GM21723 (cell line): ENCODE measurements around the gene ADAP1.
"Not testable (repeated sequence)": the region's sequence is repeated elsewhere in the genome, so short reads cannot be mapped to it uniquely, and the experiment has no call there.

Experiments
- ATAC-seq: cut with Tn5 transposase; IDR thresholded peaks from one replicate; pipeline ENCODE4 v1.9.1; 2021; ENCODE audit warnings: mild to moderate bottlenecking, moderate library complexity; ENCODE audit not compliant: unreplicated experiment

ADAP1 gene

DNA sequence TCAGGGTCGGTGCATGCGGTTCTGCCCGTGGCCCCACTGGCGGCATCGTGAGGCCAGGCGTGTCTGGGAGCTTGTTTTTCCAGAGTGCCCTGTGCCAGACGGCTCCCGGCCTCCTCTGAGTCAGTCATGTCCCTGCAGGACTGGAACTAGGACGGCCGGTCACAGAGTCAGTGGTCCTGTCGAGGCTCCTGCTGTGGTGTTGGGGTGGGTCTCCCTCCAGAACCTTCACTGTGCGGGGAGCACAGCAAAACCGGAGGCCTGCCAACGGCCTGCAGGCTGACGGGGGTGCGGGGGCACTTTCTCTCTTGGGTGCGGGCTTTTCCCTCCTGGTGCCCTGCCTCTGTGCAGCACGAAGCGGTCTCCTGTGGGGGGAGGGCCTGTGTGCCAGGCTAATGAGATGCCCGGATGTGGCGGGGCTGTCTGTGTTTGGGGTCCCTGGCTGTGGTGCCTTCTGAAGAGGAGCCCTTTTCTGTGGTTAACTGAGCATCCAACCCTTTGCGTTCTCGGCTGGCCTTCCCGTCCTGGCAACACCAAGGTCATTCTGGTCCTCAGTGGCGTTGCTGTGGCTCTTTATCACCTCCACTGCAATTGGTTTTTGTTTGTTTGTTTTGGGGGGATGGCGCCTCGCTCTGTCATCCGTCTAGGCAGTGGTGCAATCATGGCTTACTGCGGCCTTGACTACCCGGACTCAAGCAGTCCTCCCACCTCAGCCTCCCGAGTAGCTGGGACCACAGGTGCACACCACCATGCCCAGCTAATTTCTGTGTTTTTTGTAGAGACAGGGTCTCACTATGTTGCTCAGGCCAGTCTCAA, 70.1 kb downstream of the ADAP1 start:
- ATAC-seq = no peak

DNA sequence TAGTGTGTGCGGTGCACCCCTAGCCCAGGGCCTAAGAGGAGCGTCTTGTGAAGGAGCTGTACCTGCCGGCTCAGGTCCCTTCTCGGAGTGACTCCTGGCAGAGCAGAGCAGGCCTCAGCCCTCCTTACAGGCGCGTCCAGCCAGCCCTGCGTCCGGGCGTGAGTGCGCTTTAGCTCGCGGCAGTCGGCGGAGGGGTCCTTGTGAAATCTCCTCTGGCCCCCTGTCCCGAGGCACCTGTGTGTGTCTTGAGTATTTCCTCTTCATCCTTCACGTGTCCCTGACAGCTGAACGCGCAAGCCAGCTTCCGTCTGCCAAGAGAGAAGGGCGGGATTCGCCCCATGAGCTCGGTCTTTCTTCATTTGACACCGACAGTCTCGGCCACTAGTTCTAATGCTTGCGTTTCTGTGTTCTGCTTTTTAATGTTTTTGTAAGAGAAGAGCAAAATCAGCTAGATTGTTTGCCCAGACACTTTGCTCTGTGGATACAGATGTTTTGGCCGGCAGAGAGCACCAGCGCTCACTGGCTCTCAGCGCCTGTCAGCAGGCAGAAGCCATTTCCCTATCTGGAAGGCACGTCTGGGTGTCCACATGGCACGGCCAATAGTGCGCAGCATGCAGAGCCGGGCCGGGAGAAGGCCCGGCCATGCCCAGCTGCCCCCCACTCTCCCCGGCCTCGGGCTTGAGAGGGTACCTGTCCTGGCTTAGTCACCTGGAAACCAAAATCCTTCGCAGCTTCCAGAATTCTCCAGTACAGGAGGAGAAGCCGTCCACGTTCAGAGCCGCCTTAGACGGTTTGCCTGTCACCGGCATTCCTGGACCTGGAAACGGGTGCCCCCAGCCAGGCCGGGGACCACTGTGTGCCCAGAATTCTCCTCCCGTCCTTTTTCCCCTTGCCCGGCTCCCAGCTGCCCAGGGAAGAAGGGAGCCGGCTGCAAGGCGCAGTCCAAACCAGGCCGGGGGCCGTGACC, 71.1 kb downstream of the ADAP1 start:
- ATAC-seq = no peak

DNA sequence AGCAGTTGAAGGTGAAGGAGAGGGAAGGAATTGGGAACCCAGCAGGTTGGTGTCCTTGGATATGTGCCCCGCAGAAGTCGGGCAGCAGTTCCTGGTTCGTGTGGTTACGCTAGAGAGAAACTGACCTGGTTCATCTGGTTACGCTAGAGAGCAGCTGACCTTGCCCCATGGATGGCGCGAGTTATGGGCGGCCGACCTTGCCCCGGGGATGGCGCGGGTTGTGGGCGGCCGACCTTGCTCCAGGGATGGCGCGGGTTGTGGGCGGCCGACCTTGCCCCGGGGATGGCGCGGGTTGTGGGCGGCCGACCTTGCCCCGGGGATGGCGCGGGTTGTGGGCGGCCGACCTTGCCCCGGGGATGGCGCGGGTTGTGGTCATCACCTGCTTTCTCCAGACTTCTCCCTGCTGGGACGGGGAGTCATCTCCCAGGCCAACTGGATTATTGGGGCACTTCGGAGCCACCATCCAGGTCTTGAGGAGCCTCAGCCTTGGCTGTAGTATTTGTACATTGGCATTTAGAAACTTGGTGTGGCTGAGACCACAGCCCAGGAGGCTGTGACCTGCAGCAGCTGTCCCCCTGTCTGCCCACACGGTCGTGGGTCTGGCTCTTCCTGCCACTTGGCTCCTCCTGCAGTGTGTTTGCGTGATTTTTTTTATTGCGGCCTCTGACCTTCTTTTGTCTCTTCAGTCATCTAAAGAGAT, 72.0 kb downstream of the ADAP1 start:
- ATAC-seq = no peak

DNA sequence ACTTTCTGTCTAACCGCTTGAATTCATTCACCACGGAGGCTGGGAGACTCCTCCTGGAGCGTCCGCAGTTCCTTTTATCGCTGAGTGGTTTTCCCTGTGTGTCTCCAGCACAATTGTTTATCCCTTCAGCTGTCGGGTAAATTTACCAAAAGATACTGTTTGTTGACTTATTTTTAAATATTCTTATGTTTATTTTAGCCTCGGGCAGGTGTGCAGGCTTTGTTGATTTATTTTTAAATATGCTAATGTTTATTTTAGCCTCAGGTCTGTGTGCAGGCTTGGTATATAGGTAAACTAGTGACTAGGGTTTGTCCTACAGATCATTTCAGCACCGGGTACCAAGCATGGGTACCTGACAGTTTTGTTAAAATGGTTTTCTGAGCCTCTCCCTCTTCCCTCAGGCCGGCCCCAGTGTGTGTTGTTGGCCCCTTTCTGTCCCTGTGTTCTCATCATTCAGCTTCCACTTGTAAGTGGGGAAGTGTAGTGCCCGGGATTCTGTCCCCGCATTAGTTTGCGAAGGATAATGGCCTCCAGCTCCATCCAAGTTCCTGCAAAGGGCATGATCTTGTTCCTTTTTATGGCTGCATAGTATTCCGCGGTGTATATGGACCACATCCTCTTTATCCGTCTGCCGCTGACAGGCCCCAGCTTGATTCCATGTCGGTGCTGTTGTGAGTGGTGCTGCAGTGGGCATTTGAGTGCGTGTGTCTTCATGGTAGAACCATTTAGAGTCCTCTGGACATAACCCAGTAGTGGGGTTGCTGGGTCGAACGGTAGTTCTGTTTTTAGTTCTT, 72.8 kb downstream of the ADAP1 start:
- ATAC-seq = no peak

DNA sequence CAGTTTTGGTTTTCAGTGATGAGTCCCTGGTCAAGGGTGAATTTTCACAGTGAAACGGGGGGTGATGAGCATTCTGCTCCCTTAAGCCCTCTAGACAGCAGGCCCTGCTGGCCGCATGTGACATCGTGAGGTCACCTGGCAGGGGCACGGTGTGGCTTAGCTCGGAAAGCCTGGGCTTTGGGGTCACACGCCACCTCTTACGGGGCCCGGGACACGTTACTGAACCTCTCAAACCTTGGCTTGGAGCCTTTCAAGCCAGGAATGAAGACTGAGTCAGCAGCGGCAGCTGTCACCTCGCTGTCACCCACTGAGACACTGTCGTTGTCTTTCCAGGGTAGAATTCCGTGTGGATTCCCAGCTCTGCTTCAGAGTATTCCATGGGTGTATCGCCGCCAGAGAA, 74.0 kb downstream of the ADAP1 start:
- ATAC-seq = no peak

DNA sequence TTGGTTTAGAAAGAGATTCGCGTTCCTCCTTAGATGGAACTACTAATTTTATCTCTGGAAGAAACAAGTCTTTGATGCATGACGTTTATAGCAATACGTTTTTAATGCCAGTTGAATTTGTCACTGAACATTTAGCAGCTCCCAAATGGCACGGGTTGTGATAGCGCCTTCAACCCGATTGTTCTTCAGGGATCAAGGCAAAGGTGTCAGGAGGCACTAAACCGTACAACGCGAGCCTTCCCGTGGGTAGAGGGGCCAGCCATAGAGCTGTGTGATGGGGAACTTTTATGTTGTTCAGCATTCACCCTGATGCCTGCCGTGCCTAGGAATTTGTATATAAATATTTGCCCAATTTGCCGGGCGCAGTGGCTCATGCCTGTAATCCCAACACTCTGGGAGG, 74.8 kb downstream of the ADAP1 start:
- ATAC-seq = no peak

DNA sequence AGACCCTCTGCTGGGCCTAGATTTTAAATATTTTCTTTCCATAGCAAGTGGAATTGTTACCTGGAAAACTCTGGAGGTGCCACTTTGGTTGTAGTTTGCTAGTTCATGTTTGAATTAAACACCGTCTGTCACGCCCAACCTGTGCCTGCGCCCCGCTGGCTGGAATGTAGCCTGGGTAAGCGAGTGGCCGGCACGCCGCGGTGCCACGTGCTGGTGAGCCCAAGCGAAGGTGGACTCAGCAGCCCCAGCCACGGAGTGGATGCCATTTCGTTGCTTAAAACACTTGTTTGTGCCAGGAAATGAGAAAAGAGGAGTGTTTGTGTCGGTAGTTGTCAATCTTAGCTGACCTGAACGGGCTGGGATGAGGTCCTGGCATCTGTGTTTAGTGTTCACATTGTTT, 75.4 kb downstream of the ADAP1 start:
- no peak for ATAC-seq

DNA sequence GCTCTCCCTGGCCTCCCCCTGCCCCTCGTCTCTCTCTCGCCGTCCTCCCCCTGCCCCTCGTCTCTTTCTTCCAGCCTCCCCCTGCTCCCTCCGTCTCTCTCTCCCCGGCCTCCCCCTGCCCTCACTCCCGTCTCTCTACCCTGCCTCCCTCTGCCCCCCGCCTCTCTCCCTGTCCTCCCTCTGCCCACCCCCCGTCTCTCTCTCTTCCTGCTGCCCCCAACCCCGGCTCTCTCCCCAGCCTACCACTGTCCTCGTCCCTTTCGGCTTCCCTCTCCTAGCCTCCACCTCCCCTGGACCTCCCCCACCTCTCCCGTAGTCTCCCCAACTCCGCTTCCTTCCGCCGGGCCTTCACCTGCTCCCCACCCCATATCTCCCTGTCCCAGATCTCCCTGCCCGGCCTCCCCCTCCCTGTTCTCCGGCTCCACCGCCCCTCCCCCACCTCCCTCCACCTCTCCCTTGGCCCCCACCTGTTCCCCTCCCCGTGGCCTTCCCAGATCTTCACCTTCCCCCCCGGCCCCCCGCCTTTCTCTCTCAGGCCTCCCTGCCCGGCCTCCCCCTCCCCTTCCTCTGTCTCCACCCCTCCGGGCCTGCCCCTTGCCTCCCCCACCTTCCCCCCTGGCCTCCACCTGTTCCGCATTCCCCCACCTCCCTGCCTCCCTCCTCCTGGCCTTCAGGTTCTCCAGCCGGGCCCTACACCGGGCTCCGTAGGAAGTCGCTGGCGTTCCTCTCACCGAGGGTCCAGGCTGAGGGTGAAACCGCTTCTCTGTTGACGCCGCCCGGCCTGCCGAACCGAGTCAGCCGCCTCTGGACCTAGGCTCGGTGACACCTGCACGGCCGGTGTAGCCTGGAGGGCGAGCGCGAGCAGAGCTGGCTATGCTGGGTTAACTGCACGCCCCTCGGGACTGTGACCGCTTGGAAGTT, 76.9 kb downstream of the ADAP1 start:
- no peak for ATAC-seq

DNA sequence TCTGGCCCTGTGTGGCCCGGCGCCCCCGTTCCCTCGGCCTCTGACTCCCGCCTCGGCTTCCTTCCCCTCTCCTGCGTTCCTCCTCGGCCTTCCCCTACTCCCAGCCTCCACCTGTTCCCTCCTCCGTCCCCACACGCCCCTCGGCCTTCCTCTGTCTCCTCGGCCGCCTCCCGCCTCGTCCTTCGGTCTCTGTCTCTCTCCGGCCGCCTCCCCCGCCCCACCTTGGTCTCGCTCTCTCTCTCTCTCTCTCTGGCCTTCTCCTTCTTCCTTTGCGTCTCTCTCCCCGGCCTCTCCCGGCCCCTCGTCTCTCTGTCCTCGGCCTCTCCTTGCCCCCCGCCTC, 77.5 kb downstream of the ADAP1 start:
- peak; percentile 20 for ATAC-seq

DNA sequence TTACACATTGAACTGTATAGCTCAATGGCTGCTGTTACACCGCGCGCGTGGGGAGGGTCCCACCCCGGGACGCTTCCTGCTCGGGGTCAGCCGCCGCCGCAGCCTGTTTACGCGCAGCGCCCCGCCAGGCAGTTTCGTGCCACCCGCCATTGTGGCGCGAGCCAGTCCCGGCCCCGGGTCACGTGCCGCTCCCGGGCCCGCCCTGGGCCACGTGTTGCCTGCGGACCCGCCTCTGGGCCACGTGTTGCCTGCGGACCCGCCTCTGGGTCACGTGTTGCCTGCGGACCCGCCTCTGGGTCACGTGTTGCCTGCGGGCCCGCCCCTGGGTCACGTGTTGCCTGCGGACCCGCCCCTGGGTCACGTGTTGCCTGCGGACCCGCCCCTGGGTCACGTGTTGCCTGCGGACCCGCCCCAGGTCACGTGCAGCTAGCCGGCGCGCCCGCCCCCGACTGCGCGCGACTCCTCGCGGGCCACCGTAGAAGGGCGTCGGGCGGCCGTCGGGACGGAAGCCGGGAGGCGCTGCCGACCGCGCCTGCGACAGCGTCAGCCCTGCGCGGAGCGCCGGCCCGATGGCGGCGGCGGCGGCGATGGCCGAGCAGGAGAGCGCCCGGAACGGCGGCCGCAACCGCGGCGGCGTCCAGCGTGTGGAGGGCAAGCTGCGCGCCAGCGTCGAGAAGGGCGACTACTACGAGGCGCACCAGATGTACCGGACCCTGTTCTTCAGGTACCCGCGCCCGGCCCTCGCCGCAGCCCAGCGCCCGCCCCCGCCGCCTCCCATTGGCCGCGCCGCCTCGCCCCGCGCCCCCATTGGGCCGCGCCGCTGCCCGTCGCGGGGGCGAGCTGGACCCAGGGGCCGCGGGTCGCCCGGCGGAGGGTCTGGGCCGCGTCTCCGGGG, 78.2 kb downstream of the ADAP1 start, which contains the start of gene GET4:
Gene GET4 (plus strand): TSS at position 478 of the 895 bp plus-strand sequence. CDS start 92 bp downstream, at position 570.
- peak; percentile 74 for ATAC-seq

DNA sequence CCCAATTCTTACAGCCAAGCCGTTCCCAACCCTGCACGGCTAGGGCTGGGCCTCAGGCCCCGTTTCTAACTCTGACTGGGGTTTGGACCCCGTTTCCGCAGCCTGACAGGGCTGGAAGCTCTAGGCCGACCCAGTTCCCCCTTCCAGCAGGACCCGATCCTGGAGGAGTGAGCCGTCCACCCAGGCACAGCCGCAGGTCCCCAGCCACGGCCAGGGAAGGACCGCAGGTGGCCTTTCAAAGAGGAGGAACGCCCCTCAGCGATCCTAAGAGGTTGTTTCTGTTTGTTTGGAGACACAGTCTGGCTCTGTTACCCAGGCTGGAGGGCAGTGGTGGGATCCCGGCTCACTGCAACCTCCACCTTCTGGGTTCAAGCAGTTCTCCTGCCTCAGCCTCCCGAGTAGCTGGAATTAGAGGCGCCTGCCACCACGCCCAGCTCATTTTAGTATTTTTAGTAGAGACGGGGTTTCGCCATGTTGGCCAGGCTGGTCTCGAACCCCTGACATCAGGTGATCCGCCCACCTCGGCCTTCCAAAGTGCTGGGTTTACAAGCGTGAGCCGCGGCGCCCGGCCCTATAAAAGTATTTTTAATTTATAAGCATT, 78.9 kb downstream of the ADAP1 start:
- no peak for ATAC-seq

DNA sequence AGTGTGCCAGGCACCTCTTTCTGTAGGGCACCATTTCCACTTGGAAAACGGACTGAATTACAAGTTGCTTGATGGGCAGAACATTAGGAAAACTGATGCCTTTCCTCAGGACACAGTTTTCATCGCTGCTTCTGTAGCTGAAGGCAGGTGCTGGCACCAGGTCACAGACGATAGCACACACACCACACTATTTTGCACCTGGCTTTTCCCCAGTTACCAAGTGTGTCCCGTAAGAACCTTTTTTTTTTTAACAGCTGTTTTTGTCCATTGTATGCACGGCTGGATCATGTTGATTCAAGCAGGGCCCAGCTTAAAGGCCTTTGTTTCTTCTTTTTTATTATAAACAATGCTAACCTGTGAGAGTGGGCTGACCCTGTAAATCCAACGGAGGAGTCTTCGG, 79.4 kb downstream of the ADAP1 start:
- no peak for ATAC-seq

DNA sequence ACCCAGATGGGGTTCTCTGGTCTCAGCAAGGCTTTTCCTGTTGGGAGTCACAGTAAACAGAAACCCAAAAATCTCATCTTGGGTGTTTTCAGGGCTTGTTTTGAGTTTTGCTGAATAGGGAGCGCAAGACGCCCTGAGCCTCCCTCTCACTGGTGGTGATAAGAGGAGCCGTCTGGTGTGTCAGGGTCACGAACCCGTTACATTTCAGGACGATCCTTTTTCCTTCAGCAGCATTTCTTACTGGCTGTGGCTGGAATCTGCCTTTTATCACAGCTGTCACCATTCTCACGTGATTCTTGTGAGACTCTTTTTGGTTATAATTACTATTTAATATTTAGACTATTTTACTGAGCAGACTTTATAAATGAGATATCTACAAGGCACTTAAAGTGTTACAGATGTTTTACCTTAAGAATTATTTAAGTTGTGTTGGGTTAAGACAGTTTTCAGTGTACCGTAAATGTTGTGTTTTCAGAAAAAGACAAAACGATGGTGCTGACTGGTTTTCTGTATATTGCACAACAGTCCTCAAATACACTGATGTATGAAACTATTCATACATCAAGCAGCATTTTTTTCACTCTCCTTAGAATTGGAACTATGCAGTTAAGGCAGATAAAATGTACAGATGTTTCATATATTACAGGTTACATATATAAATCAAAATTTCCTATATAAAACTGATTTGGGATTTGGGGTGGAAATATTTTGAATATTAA, 80.3 kb downstream of the ADAP1 start:
- ATAC-seq = no peak

DNA sequence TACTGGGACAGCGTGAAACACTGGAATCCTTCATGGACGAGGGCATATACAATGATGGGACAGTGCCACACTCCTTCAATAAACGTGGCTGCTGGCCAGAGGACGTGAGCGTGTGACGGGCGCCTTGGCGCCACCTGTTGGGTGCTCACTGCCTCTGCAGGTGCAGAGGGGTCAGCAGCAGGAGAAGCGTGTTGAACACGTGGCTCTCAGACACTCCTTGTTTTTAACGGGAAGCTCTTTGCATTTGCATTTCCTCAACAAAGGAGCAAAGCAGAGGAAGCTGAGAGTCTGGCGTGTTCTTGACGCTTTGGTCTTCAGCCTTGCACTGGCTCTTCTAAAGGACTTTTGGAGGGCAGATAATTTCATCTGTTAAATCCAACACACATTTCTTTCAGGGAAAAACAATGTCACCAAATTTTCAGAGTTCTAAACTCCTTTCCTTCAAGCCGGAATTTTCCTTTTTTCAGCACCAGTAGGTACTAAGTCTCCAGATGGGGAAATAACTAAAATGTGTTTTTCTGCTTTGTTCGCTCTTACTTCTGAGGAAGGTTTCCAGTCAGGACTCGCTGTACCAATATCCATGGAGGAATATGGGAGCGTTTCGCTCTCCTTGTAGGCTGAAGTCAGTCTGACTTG, 81.0 kb downstream of the ADAP1 start:
- peak; percentile 41 for ATAC-seq

DNA sequence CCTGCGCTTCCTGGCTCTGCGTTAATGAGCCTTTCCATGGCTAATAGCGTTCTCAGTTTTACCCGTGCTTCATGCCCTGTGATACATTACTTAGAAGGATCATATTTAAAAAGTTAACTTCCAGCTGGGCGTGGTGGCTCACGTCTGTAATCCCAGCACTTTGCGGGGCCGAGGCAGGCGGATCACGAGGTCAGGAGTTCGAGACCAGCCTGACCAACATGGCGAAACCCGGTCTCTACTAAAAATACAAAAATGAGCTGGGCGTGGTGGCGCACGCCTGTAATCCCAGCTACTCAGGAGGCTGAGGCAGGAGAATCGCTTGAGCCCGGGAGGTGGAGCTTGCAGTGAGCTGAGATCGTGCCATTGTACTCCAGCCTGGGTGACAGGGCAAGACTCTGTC, 81.8 kb downstream of the ADAP1 start:
- ATAC-seq = not testable (repeated sequence)

DNA sequence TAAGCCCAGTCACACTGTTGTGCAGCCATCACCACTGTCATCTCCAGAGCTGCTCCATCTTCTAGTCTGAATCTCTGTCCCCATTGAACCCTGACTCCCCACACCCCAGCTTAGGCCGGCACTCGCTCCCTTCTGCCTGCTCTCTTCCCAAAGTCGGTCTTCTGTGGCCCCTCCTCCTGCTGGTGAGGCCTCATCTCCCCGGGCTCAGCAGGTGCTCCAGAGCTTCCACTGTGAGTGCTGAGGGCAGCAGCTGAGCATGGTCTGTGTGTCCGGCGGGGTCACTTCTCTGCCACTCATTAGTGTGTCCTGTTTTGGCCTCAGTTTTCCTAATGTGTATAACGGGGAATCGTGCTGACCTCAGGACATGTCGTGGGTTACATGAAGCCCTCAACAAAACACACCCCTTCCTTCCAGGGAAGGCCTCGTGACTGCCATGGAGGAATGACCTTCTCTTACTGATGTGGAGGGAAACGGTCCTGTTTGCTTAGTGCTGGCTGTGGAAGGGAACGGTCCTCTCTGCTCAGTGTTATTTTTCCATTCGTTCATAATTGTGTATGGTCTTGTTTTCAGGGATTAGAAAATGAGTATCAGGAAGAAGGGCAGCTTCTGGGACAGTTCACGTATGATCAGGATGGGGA, 82.5 kb downstream of the ADAP1 start:
- no peak for ATAC-seq
